CMK (cell line): Measurements from ENCODE around the gene RGS7BP.

Experiments
- DNase-seq: peaks from one replicate; pipeline ENCODE4 v3.0.0-alpha.2; 2010; ENCODE audit warnings: low read depth

Gene RGS7BP

DNA sequence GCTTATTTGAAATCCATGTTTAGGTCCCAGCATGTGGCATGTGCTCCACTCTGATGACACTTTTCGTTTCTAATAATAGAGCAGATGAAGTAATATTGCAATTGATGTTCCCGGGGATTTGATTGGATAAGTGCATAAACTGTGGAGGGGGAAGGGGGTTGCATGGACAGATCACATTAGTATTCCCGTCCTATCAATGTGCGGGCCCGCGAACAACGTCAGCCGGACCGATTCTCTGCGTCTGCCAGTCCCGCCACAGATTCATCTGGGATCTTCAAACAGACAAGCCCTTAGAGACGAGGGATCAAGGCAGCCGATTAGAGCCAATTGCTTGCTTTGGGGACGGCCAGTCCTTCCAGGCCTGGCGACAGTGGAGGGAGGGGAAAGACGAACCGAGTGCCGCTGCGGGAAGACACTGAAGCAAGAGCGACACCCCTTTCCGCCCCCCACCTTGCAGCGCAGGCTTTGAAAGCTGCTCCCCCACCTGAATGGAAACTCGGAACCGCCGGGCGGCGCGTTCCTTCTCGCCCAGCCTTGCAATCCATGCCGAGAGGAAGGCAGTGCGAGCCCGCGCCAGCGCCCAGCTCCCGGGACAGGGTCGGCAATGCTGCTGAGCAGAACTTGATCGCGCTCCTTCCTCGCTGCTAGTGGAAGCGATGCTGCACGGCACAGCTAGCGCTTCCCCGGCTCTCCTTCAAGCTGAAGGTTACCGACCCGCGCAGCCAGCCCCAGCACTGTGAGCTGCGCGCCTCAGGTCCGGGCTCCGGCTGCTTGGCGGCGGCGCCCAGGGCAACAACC lies at the start of gene RGS7BP:
Gene RGS7BP (plus strand): TSS at position 247 of the 798 bp plus-strand sequence. CDS start 610 bp downstream, outside the sequence.
- no peak for DNase-seq

DNA sequence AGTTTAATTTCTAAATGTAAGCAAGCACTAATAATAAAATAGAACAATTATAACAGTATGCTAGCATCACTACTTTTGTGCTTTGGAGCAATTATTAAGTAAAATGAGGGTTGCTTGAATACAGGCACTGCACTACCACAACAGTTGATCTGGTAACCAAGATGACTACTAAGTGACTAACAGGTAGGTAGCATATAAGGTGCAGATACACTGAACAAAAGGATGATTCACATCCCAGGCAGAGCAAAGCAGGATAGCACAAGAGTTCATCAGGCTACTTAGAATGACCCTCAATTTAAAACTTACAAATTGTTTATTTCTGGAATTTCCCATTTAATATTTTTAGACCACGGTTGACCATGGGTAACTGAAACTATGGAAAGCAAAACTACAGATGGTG lies 48.0 kb upstream of the RGS7BP start:
- DNase-seq: no peak

GRCh38 chr5:64458948-64459347 lies 46.9 kb upstream of the RGS7BP start:
- DNase-seq: no peak

DNA sequence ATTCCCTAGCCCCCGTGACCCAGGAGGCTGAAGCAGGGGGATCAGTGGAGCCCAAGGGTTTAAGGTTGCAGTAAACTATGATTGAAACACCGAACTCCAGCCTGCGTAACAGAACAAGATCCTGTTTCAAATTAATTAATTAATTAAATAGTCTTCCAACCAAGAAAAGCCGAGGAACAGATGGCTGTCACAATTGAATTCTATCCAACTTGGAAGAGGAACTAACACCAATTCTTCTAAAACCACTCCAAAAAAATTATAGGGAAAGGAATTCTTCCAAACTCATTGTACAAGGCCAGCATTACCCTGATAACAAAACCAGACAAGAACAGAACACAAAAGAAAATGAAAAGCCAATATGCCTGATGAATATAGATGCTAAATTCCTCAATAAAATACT lies 43.4 kb upstream of the RGS7BP start:
- no peak for DNase-seq

DNA sequence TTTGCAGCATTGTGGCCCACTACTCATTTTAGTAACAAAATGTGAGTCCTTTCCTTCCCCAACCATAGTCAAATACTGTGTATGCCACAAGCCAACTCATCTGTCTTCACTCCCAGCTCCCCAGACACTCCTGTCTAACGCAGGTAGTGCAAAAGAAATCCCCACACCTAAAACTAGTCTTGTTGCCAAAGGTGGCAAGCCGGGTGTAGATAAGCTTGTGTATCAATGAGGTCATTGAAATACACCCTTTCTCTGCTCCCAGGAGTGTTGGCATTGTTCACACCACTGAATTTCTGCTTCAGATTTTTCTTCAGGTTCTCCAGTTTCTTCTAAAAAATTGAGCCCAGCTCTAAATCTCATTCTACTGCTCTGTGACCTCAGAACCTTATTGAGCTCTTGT lies 19.7 kb upstream of the RGS7BP start:
- DNase-seq: no peak

DNA sequence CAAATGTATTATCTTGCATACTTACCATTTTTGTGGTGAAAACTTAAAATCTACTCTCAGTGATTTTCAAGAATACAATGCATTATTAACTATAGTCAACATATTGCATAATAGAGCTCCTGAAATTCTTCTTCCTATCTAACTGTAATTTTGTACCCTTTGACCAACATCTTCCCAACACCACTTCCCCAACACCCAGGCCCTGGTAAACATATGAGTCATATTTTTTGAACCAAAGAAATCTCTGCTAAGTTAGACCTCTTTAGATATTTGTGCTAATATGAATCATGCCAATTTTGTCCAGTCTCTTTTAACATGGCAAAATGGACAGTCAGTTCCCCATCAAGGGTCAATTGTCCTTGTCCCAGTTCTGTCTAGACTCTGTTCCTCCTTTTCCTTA lies 18.5 kb upstream of the RGS7BP start:
- no peak for DNase-seq

DNA sequence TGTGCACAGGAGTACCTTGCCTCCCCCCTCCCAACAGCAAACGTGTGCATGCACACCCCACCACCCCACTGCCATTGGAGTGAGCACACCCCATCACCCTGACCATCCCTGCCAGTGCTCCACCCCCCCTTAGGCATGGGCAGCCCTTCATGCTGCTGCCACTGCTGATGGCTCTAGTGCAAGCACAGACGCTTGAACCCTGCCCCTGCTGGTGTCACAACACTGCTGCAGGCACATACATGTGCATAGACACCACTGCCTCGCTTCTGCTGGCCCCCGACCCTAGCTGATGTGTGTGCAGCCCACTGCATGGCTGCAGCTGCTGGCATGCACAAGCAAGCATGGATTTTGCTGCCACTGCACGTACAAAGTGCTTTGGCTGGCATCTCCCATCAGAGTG lies 16.0 kb upstream of the RGS7BP start:
- DNase-seq: no peak

DNA sequence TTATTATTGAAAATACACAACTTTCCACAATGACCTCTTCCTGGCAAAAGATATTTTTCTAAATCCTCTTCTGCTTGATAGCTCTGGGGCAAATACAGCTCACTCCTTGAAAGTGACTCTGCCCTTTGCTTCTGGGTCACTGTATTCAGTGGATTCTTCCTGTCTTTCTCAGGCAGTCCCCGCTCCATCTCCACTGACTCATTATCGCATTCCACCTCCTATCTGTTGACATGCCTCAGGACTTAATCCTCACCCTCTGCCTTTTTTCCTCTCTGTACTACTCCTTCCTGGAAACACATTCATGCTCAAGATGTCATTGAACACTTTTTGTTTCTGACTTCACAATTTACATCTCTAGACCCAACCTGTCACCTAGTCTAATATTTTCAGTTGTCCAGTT lies 8.4 kb upstream of the RGS7BP start:
- DNase-seq: no peak

GRCh38 chr5:64502196-64502595 lies 3.6 kb upstream of the RGS7BP start:
- no peak for DNase-seq

DNA sequence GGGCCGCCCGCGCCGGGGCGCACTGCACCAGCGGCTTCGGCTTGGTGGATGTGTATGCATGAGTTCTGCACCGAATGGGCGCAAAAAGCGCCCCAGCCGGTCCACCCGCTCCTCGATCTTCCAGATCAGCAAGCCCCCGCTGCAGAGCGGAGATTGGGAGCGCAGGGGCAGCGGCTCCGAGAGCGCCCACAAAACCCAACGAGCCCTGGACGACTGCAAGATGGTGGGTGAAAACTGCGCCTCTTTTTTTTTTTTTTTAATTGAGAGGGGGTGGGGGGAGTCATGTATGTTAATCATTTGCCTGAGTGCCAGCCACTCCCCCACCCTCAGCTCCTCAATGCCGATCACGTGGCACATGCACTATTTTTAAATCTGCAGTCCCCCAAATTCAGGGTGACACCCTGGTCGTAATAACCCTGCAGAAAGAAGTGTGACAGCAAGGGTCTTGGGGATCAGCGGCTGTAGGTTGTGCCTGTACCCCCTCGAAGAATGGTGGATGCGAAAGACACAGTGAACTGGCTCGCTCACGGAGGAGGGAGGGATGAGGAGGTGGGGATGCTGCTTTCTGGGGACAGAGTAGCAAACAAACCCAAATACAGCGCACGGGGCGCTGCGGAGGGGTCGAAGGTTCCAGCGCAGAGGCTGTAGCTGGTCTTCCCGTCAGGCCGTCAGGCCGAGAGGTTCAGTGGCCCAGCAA lies 900 bp downstream of the RGS7BP start:
- no peak for DNase-seq

DNA sequence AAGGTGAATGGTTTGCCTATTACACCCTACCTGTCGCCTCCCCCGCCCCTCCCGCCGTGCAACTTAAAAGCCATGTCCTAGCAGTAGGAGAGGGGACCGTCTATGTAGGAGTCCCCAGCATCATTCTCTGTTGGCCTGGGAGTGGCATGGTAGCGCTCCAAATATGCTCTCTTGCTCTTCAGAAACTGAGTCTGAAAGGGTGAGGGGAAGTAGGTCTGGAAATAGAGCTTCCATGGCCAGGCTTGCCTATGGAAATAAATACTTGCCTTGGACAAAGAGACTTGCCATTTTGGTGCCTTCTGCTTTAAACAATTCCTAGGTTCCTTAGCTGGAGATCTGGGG lies 1.4 kb downstream of the RGS7BP start:
- DNase-seq: no peak

- DNase-seq: no peak
Observed at GRCh38 chr5:64509828-64510227, 4.0 kb downstream of the RGS7BP start.

GRCh38 chr5:64513492-64513891 lies 7.7 kb downstream of the RGS7BP start:
- DNase-seq: no peak

- DNase-seq: no peak
Observed at GRCh38 chr5:64514612-64515011, 8.8 kb downstream of the RGS7BP start.

DNA sequence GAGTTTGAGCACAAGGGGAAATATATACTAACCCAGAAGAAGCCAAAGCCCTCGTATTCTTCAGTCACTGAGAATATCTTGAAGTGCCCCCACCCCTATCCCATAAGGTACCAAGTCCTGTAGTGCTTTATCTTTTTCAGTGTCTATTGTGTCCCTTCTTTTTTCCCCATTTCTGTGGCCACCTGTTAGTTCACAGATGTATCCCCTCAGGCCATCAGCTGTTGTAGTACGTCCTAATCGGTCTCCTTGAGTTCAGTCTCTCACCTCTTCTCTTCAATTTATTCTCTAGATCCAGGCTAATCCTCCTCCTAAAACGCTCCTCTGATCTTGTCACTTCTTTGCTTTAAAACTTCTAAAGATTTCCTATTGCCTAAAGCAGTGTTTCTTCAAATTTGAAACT lies 10.4 kb downstream of the RGS7BP start:
- no peak for DNase-seq

DNA sequence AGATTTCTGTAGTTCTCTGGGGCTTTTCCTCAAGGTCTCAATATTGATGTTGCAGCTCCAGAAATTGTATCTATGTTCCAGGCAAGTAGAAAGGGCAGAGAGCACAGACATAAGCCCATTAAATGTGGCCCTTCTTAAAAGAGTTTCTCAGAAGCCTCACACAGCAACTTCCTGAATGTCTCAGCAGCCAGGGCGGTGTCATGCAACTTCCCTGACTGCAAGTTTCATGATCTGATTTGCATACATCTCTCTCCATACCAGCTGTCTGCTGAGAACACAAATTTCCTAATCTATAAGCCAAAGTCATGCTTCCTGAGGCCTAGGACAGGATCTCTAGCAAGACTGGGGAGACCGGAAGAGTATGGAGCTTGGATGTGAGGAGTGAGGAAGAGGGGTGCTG lies 13.0 kb downstream of the RGS7BP start:
- no peak for DNase-seq

GRCh38 chr5:64519263-64519662 lies 13.4 kb downstream of the RGS7BP start:
- no peak for DNase-seq

GRCh38 chr5:64526734-64527439 lies 21.1 kb downstream of the RGS7BP start:
- DNase-seq: no peak

DNA sequence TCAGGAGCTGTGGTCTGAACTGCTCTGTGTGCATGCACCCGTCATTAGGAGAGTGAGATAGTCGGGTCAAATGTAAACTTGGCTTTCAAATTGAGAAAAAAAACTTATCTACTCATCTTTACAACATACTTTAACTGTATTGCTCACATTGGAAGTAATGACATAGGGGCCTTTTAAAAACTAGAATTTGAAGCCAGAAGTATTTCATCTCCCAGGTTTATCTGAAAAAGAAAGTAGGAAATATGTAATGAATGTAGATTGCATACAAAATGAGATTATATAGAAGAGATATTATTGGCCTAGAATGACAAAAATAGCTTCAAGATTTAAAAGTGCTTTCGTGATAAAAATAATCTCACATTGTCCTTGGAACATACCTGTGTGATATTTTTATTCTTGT lies 24.3 kb downstream of the RGS7BP start:
- no peak for DNase-seq

DNA sequence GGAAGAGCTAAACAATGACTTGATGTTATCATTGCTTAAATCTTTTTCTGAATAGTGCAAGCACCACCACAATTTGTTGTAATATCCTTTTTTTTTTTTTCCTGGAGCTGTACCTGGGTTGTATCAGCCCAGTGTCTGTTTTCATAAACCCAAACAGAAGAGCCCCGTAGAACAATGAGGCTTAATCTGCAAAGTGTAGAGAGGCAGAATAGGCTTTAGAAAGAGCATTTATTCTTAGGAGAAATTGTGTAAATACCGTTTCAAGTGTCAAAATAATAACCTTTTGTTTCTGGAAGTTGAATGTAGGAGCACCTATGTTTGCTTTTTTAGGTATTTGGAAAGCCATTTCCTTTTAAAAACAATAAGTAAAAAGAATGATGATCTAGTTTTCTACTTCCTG lies 26.4 kb downstream of the RGS7BP start:
- DNase-seq: no peak

- DNase-seq: no peak
Observed at GRCh38 chr5:64532657-64533056, 26.8 kb downstream of the RGS7BP start.

GRCh38 chr5:64534033-64534432 lies 28.2 kb downstream of the RGS7BP start:
- no peak for DNase-seq

GRCh38 chr5:64557911-64558310 lies 52.1 kb downstream of the RGS7BP start:
- no peak for DNase-seq
